ENCODE results near the gene GIMD1. TPM values are rescaled to one million over a fixed set of nuclear protein-coding genes. Genes with fewer than 3 reads are reported as not detected.

GIMD1 gene
- total and polyA plus RNA-seq, 9 of the 15 experiments (the other 6 are each of a cell fraction or from before 2014, with no cell fraction given): not detected

- DNase-seq (ENCODE audit: extremely low read depth in 1 of 4, low spot score in 3 of 4) (no peak), ATAC-seq (no peak), FAIRE-seq (no peak)
- TF ChIP-seq TCF7L2 (IDR thresholded peaks at IDR 0.05; ENCODE audit: low read depth, low read length) (no peak), SIN3B (IDR thresholded peaks at IDR 0.05; ENCODE audit: low read depth) (no peak), ZNF263 (CRISPR knock-in tag; IDR thresholded peaks at IDR 0.05; ENCODE audit: borderline replicate concordance) (no peak), CBX1 (IDR thresholded peaks at IDR 0.05; ENCODE audit: low read depth) (no peak), ZNF311 (CRISPR knock-in tag; IDR thresholded peaks at IDR 0.05) (no peak), SAP30 (IDR thresholded peaks at IDR 0.05; ENCODE audit: borderline replicate concordance, insufficient read depth, low read depth, low read length, poor library complexity, severe bottlenecking) (no peak), ZNF143 (CRISPR knock-in tag; IDR thresholded peaks at IDR 0.05) (no peak), ZNF696 (CRISPR knock-in tag; conservative IDR thresholded peaks at IDR 0.05) (no peak), ZNF655 (CRISPR knock-in tag; IDR thresholded peaks at IDR 0.05) (no peak), CREB3 (tag; conservative IDR thresholded peaks at IDR 0.05; ENCODE audit: low read depth) (no peak), ZFP1 (CRISPR knock-in tag; IDR thresholded peaks at IDR 0.05) (no peak), STAT5A (IDR thresholded peaks at IDR 0.05; ENCODE audit: borderline replicate concordance, low read length) (no peak)
- Histone ChIP-seq H3K36me3 (ENCODE audit: control insufficient read depth, insufficient read depth, low read length) (peaks cover 33% of the 10 kb centered on the region; the same call in 2 of the 3 replicates), H3K9me1 (ENCODE audit: control insufficient read depth, insufficient read depth, low read length) (no peaks in the 10 kb centered on the region), H3K9me3 (replicated peaks; ENCODE audit: control insufficient read depth, insufficient read depth, low read depth, low read length) (no peaks in the 10 kb centered on the region), H3K27me3 (ENCODE audit: control insufficient read depth in 2 of 2, insufficient read depth in 2 of 2, low read length in 2 of 2) (no peaks in the 10 kb centered on the region), H3K27ac (ENCODE audit: extremely low read depth, low read depth, low read length) (no peak overlapping the region), H3K4me1 (replicated peaks in 1 of 2; ENCODE audit: control insufficient read depth in 2 of 2, insufficient read depth in 2 of 2, low read length in 2 of 2) (no peaks in the 10 kb centered on the region; a peak in 1 of 5 replicates), H3K4me3 (no peak overlapping the region), H3K9ac (ENCODE audit: insufficient read depth in 1 of 2, low read depth in 2 of 2, low read length in 2 of 2) (no peak overlapping the region), H3K4me2 (ENCODE audit: insufficient read depth, low read length) (no peak overlapping the region), H2AFZ (ENCODE audit: low read depth, low read length) (no peak overlapping the region), H3K79me2 (ENCODE audit: control insufficient read depth, insufficient read depth, low read length) (no peaks in the 10 kb centered on the region; the same call in 2 of the 3 replicates), H4K20me1 (replicated peaks; ENCODE audit: control insufficient read depth, insufficient read depth, low read length) (no peaks in the 10 kb centered on the region)
- intact Hi-C loops (cut with micrococcal nuclease) (no loop called here), in situ Hi-C loops (cut with MboI) (no loop called here)
- no TSS peak for BruUV-seq (replicated peaks)
- ChIA-PET CTCF (ENCODE audit: low intra/inter-chr PET ratio) (no interaction called here), POLR2A (no interaction called here)
These were observed 17.6 kb downstream of the GIMD1 start for GRCh38 chr4:106351016-106351415.

Data from K562 (cell line).